Stimulated activated CD8-positive, alpha-beta memory T cell treated with anti-CD3 and anti-CD28 coated beads, Interleukin-7, amount 100 ng/mL, for 24 hours (primary cell): ENCODE measurements around the gene IFNLR1.
A peak's percentile ranks its signal among the peaks of the same experiment; 100 is the strongest.

Source experiments
- DNase-seq: peaks from one replicate; pipeline ENCODE4 v3.0.0-alpha.2; 2020; ENCODE audit warnings: low read depth

IFNLR1 gene

DNA sequence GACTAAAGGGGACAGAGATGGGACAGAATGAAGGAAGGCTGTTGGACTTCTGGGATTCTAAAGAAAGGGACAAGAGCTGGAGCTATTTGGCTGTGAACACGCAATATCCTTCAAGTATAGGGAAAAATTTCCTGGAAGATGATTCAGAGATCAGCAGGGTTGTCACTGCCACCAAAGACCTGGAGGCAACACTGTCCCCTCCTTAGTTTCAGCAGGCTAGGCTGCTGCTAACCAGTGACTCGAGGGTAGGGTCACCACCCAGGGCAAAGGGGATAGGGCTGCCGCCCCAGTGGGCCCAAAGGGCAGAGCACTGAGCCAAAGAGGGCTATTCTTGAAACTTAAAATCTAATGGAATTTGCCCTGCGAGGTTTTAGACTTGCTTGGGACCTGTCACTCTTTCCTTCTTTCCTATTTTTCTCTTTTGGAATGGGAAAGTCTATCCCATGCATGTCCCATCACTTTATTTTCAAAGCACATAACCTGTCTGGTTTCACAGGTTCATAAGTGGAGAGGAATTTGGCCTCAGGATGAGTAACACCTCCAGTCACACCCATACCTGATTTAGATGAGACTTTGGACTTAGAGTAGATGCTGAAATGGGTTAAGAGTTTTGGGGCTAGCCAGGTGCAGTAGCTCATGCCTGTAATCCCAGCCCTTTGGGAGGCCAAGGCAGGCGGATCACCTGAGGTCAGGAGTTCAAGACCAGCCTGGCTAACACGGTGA lies 11.9 kb downstream of the IFNLR1 start:
- no peak for DNase-seq

GRCh38 chr1:24173638-24174575 lies 13.2 kb downstream of the IFNLR1 start:
- DNase-seq: no peak

DNA sequence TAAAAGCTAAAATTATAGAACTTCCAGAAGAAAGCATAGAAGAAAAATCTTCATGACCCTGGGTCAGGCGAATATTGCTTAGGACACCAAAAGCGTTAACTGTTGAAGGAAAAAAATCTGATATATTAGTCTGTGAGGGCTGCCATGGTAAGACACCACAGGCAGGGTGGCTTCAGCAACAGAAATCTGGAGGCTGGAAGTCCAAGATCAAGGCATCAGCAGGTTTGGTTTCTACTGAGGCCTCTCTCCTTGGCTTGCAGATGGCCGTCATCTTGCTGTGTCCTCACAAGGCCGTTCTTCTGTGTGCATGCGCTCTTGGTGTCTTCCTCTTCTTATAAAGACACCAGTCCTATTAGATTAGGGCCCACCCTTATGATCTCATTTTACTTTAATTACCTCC lies 14.5 kb downstream of the IFNLR1 start:
- DNase-seq: no peak

GRCh38 chr1:24169286-24169685 lies 17.8 kb downstream of the IFNLR1 start:
- DNase-seq: no peak

GRCh38 chr1:24168245-24168644 lies 18.8 kb downstream of the IFNLR1 start:
- no peak for DNase-seq

DNA sequence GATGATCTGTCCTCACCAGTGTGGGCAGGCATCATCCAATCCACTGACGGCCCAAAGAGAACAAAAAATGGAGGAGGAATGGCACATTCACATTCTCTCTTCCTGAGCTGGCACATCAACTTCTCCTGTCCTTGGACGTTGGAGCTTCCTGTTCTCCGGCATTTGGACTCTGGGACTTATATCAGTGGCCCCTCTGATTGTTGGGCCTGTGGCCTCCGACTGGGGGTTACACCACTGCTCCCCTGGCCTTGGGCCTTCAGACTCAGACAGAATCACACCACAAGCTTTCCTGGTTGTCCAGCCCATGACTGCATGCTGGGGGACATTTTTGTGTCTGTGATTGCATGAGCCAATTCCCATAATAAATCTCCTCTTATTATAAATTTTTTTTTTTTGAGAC lies 20.1 kb downstream of the IFNLR1 start:
- no peak for DNase-seq

DNA sequence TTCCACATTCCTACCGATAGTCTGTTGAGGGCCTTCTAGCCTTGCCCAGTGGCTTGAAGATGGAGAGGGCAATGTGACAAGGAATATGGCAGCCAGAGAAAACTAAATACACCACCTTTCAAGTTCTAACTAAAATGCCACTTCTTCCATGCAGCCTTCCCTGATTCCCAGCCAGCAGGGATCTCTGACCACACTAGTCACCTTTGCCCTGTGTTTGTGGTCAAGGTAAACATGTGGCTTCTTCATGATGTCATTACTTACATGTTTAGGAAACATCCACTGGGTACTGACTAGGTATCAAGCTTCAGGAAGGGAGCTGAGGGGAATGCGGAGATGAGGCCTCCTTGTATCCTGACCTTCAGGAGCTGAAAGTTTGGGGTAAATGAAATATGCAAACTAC lies 21.6 kb downstream of the IFNLR1 start:
- no peak for DNase-seq

DNA sequence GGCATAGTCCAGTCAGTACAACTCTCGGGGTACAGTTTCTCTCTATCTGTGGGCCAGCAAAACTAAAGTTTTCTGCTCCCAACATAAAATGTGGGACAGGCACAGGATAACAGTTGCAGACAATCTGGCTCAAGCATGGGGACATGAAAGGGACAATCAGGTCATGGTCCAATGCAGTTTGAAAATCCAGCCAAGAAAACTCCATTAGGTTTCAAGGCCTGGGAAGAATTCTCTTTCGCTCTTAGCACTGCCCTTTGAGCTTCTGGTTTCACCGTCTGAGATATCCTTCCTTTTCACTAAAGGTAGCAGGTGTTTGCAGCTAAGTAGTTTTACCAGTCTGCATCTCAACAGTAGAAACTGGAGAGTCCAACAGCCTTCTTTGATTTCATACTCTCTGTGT lies 23.1 kb downstream of the IFNLR1 start:
- no peak for DNase-seq

DNA sequence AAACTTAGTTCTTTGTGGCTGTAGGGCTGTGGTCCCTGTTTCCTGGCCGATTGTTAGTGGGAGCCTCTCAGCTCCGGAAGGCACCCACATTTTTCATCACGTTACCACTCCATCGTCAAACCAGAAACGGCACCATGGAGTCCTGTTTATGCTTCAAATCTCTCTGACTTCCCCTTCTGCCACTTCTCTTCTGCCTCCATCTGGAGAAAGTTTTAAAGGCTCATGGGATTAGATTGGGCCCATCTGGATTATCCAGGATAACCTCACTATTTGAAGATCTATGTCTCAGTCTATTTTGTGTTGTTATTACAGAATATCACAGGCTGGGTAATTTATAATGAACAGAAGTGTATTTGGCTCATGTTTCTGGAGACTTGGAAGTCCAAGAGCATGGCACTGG lies 24.9 kb downstream of the IFNLR1 start:
- DNase-seq: no peak

- no peak for DNase-seq
Measured at GRCh38 chr1:24161270-24161669, 25.8 kb downstream of the IFNLR1 start.

GRCh38 chr1:24159366-24159765 lies 27.7 kb downstream of the IFNLR1 start:
- no peak for DNase-seq

- no peak for DNase-seq
Measured at GRCh38 chr1:24157918-24158481, 29.1 kb downstream of the IFNLR1 start.

DNA sequence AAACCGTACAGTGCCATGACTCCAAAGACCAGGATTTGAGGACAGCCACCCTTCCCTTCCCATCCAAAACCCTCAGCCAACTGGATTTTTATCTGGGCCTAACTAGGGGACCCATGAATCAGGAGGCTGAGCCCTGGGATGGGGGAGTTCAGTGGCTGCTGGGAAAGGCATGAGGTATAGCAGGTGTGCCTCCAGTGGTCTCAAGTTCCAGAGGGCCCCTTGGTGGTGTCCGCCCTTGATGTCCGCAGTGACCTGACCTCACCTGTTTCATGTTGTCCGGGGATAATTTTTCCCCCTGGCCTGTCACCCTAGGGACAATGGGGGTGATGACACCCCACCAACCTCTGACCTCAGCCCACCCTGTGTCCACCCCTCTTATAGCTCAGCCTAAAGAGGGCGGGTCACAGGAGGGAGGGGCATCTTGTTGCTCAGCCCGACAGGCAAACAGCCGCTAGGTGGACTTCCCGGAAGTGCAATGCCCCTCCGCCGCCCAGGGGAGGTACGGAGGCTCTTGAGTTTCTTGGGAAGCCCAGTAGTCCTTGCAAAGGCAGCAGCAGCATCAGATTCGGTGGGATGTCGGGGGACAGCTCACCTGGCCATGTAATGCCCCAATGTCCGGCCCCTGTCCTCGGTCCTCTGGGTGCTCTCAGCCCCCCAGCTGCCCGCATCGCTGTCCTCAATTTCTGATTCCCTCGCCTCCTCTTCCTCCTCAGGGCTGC lies 30.4 kb downstream of the IFNLR1 start:
- DNase-seq: no peak

DNA sequence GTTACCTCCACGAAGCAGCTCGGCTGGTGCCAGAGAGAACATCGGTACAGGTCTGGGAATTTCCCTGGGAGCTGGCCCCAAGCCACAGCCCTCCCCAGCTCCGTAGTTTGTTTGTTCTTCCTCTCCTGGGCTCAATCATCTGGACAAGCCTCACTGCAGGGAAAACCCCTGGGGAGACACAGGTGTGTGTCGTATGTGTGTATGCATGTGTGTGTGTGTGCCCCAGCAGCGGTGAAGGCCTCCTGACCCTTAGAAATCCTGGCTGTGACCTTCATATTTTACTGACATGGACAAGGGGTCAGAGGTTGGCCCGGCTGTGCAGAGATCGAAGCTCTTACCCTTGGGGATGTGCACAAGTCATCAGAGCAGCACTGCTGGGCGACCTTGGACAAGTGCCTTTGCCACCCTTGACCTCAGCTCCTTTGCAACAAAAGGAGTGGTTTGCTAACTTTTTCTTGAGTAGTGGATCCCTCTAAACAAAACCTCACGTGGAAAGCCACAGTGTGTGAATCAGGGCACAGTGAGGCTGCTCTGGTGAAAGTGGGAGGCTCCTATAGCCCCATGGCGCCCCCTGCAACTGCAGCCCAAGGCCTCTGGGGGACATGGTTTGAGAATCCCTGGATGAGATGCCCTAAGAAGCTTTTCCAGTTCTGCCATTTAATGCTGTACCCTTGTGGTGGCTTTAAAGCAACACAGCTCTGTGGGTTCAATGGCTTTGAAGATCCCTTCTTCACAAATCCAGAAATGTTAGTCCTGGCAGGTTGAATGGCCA lies 31.9 kb downstream of the IFNLR1 start:
- DNase-seq: no peak

DNA sequence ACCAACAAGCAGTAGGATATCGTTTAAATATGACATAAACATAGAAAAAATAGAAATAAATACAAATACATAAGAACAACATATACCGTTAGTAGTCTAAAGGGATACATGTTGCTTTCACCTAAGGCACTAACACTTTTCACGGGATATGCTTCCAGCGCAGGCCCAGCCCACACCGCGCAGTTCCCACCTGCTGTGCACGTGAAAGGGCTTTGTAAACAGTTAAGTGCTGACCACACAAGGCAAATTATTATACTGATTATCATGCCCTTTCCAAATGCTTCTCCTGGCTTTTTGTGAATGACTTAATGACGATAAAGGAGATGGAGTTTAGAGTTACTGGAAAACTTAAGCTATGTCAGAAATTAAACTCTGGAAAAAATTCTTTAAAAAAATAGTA lies 32.9 kb downstream of the IFNLR1 start:
- DNase-seq: no peak

GRCh38 chr1:24152631-24153494 lies 34.2 kb downstream of the IFNLR1 start:
- DNase-seq: no peak

GRCh38 chr1:24151175-24151533 lies 35.9 kb downstream of the IFNLR1 start:
- no peak for DNase-seq

GRCh38 chr1:24150234-24151174 lies 36.6 kb downstream of the IFNLR1 start:
- peak; percentile 86 for DNase-seq

DNA sequence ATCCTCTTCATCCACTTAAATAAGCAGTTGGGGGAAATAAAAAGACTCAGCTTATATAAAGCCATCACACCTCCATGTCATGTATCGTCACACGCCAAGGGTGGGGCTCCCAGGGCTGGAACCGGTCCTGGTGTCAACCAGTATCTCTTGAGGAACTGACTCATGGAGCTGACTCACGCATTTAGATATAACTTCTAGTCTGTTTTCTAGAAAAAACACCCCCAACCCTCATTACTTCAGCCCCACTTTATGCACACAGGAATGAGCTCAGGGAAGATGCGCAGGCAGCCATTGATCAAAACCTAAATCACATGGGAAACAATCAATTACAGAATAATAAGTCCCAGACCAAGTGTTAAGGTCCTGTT lies 37.2 kb downstream of the IFNLR1 start:
- no peak for DNase-seq

GRCh38 chr1:24147816-24148215 lies 39.3 kb downstream of the IFNLR1 start:
- no peak for DNase-seq
